K562 (cell line): ENCODE measurements around the gene TIA1. TPM values are rescaled to one million over a fixed set of nuclear protein-coding genes. Genes with fewer than 3 reads are reported as not detected.

Experiments used
- CBX2 ChIP-seq: fragments of 200-600 bp; sonication (generic); IDR thresholded peaks from one replicate; pipeline ENCODE4 v1.6.1; 2012; ENCODE audit warnings: mild to moderate bottlenecking, low read length, inconsistent platforms; ENCODE audit not compliant: insufficient read depth, poor library complexity, severe bottlenecking
- DACH1 ChIP-seq: fragments of 450-650 bp; IDR thresholded peaks from 2 replicates; pipeline ENCODE4 v1.6.1; 2018; ENCODE audit not compliant: partially characterized antibody
- HDGF ChIP-seq: fragments of 450-650 bp; IDR thresholded peaks from 2 replicates; pipeline ENCODE4 v1.6.1; 2016
- HMG20A ChIP-seq: fragments of 450-650 bp; formaldehyde crosslinking; conservative IDR thresholded peaks from 2 replicates; pipeline ENCODE4 v1.4.0; 2020; ENCODE audit warnings: mild to moderate bottlenecking, mixed read lengths
- KDM1A ChIP-seq, 2 experiments: fragments of 450-650 bp; IDR thresholded peaks; 2 replicates each; pipeline ENCODE4 v1.6.1; 2016; ENCODE audit warnings: mild to moderate bottlenecking in 2 of 2
- NFE2 ChIP-seq: IDR thresholded peaks from 2 replicates; pipeline ENCODE4 v1.6.1; 2014; ENCODE audit warnings: antibody characterized with exemption, low read depth
- NRF1 ChIP-seq, 2 experiments: fragments of 450-650 bp; IDR thresholded peaks in 1 of 2; conservative IDR thresholded peaks in 1 of 2; 2 replicates each; pipeline ENCODE4 v1.6.1; 2014; ENCODE audit warnings: mild to moderate bottlenecking in 2 of 2
- POLR2AphosphoS5 ChIP-seq: IDR thresholded peaks from 2 replicates; pipeline ENCODE4 v1.6.1; 2011; ENCODE audit warnings: mild to moderate bottlenecking, low read depth, low read length, moderate library complexity; ENCODE audit not compliant: control insufficient read depth, insufficient read depth
- USF2 ChIP-seq: sonication (generic); formaldehyde crosslinking; IDR thresholded peaks from 2 replicates; pipeline ENCODE4 v1.5.0; 2020; ENCODE audit warnings: missing genetic modification reagents
- ZNF212 ChIP-seq: fragments of 450-650 bp; formaldehyde crosslinking; IDR thresholded peaks from 2 replicates; pipeline ENCODE4 v1.4.0; 2020; ENCODE audit warnings: mild to moderate bottlenecking
- ZNF431 ChIP-seq: sonication (generic); formaldehyde crosslinking; IDR thresholded peaks from 2 replicates; pipeline ENCODE4 v1.8.0; 2022; ENCODE audit warnings: mild to moderate bottlenecking, missing genetic modification reagents
- ZNF583 ChIP-seq: fragments of 250-450 bp; sonication (Bioruptor Pico); IDR thresholded peaks from 2 replicates; pipeline ENCODE4 v1.4.0; 2020
- ZSCAN32 ChIP-seq: fragments of 450-650 bp; formaldehyde crosslinking; IDR thresholded peaks from 2 replicates; pipeline ENCODE4 v1.4.0; 2020; ENCODE audit warnings: mild to moderate bottlenecking, moderate library complexity
- polyA plus RNA-seq, 8 experiments: library from polyadenylated mRNA; depleted of rRNA in 4 of 8; stranded (reverse) in 5 of 8; unstranded in 3 of 8; fragments of >200 nt; fragmentation: Nextera tagmentation in 2 of 8; fragmentation: Illumina TruSeq in 1 of 8; extraction: Ambion mirVana in 2 of 8; extraction: Trizol in 1 of 8; gene quantifications; 2 replicates each; pipeline versions ENCODE4 v1.2.1 to v1.2.3, GENCODE V29; 2011 to 2014; ENCODE audit warnings: inconsistent platforms in 1 of 8, missing spikeins in 1 of 8
- total RNA-seq, 7 experiments: library from RNA; depleted of rRNA in 6 of 7; stranded (reverse); fragments of >200 nt in 6 of 7; fragmentation: Illumina TruSeq in 2 of 7; extraction: Trizol in 2 of 7; gene quantifications; 2 replicates each; pipeline versions ENCODE4 v1.2.1 to v1.2.3, GENCODE V29; 2011 to 2021; ENCODE audit warnings: low replicate concordance in 1 of 7

TIA1 gene
- total and polyA plus RNA-seq, 9 of the 15 experiments (the other 6 are each of a cell fraction or from before 2014, with no cell fraction given): 25.3 to 129 (median 79.6) TPM

GRCh38 chr2:70201225-70201768, 47.1 kb downstream of the TIA1 start (continued):
- TF ChIP-seq HMG20A (CRISPR knock-in tag) (no peak), ZSCAN32 (CRISPR knock-in tag) (no peak), ZNF431 (CRISPR knock-in tag) (no peak), ZNF583 (CRISPR knock-in tag) (no peak), HDGF (no peak), NFE2 (no peak), POLR2AphosphoS5 (no peak), KDM1A (IDR thresholded peaks at IDR 0.05) (0 out of 4 replicates have a peak, but pooled peaks of 1 of the 2 experiments have one; percentile 11), ZNF212 (CRISPR knock-in tag) (no peak), USF2 (CRISPR knock-in tag) (no peak), CBX2 (no peak), NRF1 (conservative IDR thresholded peaks at IDR 0.05 in 1 of 2, IDR thresholded peaks at IDR 0.05 in 1 of 2) (no peak), DACH1 (no peak)
- TF ChIP-seq, all 486 proteins: peak for 5
